IMR-90 (cell line): ENCODE data around the gene ARHGAP5. TPM values are rescaled to one million over a fixed set of nuclear protein-coding genes. Genes with fewer than 3 reads are reported as not detected.

Source experiments
- ATAC-seq: fragments of 200-7000 bp; cut with Tn5 transposase; 2 replicates; pipeline ENCODE4 v1.9.1; 2020; ENCODE audit warnings: low read depth, mild to moderate bottlenecking, moderate library complexity
- BruUV-seq: library from RNA; stranded (reverse); fragments of 400-500 nt; replicated peaks from 2 replicates; lab custom pipeline; 2021; lab: Mats Ljungman, UMichigan
- CTCF ChIA-PET: fragments of 300-600 bp; formaldehyde crosslinking; extraction: SDS; loops from one replicate; lab custom pipeline; 2021; ENCODE audit warnings: antibody characterized with exemption; lab: Yijun Ruan, JAX
- POLR2A ChIA-PET: fragments of 300-600 bp; sonication (Branson Sonifier 250); formaldehyde crosslinking; loops from one replicate; lab custom pipeline; 2022; ENCODE audit warnings: antibody characterized with exemption; ENCODE audit not compliant: unreplicated experiment; lab: Charles Lee
- DNase-seq: peaks from one replicate; pipeline ENCODE4 v3.0.0; 2013
- H2AFZ ChIP-seq: replicated peaks from 2 replicates; pipeline ENCODE3; 2013; ENCODE audit warnings: low read length, mild to moderate bottlenecking; ENCODE audit not compliant: poor library complexity
- H2AK5ac ChIP-seq: 2 replicates; pipeline ENCODE4 v1.6.1; 2013; ENCODE audit warnings: low read depth, low read length, inconsistent platforms
- H2AK9ac ChIP-seq: replicated peaks from 2 replicates; pipeline ENCODE3; 2013; ENCODE audit warnings: mild to moderate bottlenecking, low read depth, low read length, moderate library complexity; ENCODE audit not compliant: poor library complexity
- H2BK120ac ChIP-seq: 2 replicates; pipeline ENCODE4 v1.6.1; 2013; ENCODE audit warnings: low read depth, low read length, inconsistent platforms
- H2BK15ac ChIP-seq: 3 replicates; pipeline ENCODE4 v1.6.1; 2013; ENCODE audit warnings: low read depth, low read length, inconsistent platforms
- H2BK20ac ChIP-seq: 2 replicates; pipeline ENCODE4 v1.6.1; 2013; ENCODE audit warnings: low read depth, mild to moderate bottlenecking, inconsistent platforms, low read length, moderate library complexity
- H2BK5ac ChIP-seq: 2 replicates; pipeline ENCODE4 v1.6.1; 2013; ENCODE audit warnings: mild to moderate bottlenecking, low read depth, low read length, inconsistent platforms; ENCODE audit not compliant: poor library complexity, severe bottlenecking
- H3K14ac ChIP-seq: replicated peaks from 2 replicates; pipeline ENCODE4 v1.6.1; 2013; ENCODE audit warnings: low read depth, low read length, inconsistent platforms
- H3K18ac ChIP-seq: 2 replicates; pipeline ENCODE4 v1.6.1; 2013; ENCODE audit warnings: low read depth, low read length, control low read depth
- H3K23ac ChIP-seq: 2 replicates; pipeline ENCODE4 v1.6.1; 2013; ENCODE audit warnings: low read depth, low read length, inconsistent platforms
- H3K27ac ChIP-seq: 2 replicates; pipeline ENCODE4 v1.5.1; 2013; ENCODE audit warnings: mild to moderate bottlenecking, control low read depth, low read length; ENCODE audit not compliant: insufficient read depth
- H3K27me3 ChIP-seq: 2 replicates; pipeline ENCODE4 v1.6.1; 2013; ENCODE audit warnings: low read length; ENCODE audit not compliant: control insufficient read depth, insufficient read depth
- H3K36me3 ChIP-seq: 2 replicates; pipeline ENCODE4 v1.6.1; 2013; ENCODE audit warnings: low read length, mixed read lengths; ENCODE audit not compliant: control insufficient read depth, insufficient read depth
- H3K4ac ChIP-seq: 2 replicates; pipeline ENCODE4 v1.6.1; 2013; ENCODE audit warnings: low read depth, low read length, inconsistent platforms
- H3K4me1 ChIP-seq: 2 replicates; pipeline ENCODE4 v1.6.1; 2013; ENCODE audit warnings: low read length, mixed read lengths; ENCODE audit not compliant: control insufficient read depth, insufficient read depth
- H3K4me2 ChIP-seq: 2 replicates; pipeline ENCODE4 v1.6.1; 2013; ENCODE audit warnings: low read depth, mild to moderate bottlenecking, control low read depth, low read length, moderate library complexity
- H3K4me3 ChIP-seq: 2 replicates; pipeline ENCODE4 v1.5.1; 2013; ENCODE audit warnings: low read depth, mild to moderate bottlenecking, control low read depth, low read length, moderate library complexity; ENCODE audit not compliant: insufficient read depth
- H3K56ac ChIP-seq: 2 replicates; pipeline ENCODE4 v1.6.1; 2013; ENCODE audit warnings: low read length, inconsistent platforms; ENCODE audit not compliant: insufficient read depth; ENCODE audit errors: extremely low read depth
- H3K79me1 ChIP-seq, 2 experiments: 2 replicates each; pipeline ENCODE4 v1.6.1; 2013; ENCODE audit warnings: low read length in 2 of 2, inconsistent platforms in 1 of 2, low read depth in 1 of 2
- H3K9ac ChIP-seq: 2 replicates; pipeline ENCODE4 v1.6.1; 2013; ENCODE audit warnings: low read depth, low read length, control low read depth
- H3K9me1 ChIP-seq: 2 replicates; pipeline ENCODE4 v1.6.1; 2013; ENCODE audit warnings: low read length, inconsistent platforms; ENCODE audit not compliant: insufficient read depth
- H3K9me3 ChIP-seq: 2 replicates; pipeline ENCODE4 v1.6.1; 2013; ENCODE audit warnings: low read length; ENCODE audit not compliant: control insufficient read depth, insufficient read depth
- H4K20me1 ChIP-seq: 2 replicates; pipeline ENCODE4 v1.6.1; 2013; ENCODE audit warnings: low read length, inconsistent platforms; ENCODE audit not compliant: insufficient read depth
- H4K5ac ChIP-seq: 2 replicates; pipeline ENCODE4 v1.6.1; 2013; ENCODE audit warnings: mild to moderate bottlenecking, low read depth, low read length, control low read depth
- H4K8ac ChIP-seq, 2 experiments: 2 replicates each; pipeline ENCODE4 v1.6.1; 2013; ENCODE audit warnings: low read depth in 2 of 2, low read length in 2 of 2, control low read depth in 1 of 2, inconsistent platforms in 1 of 2
- H4K91ac ChIP-seq: 2 replicates; pipeline ENCODE4 v1.6.1; 2013; ENCODE audit warnings: low read depth, low read length, inconsistent platforms; ENCODE audit not compliant: insufficient read depth
- BHLHE40 ChIP-seq: fragments of 150-350 bp; IDR thresholded peaks from 2 replicates; pipeline ENCODE4 v1.6.1; 2016; ENCODE audit warnings: mild to moderate bottlenecking, low read depth, low read length
- CEBPB ChIP-seq: IDR thresholded peaks from 2 replicates; pipeline ENCODE4 v1.6.1; 2012; ENCODE audit warnings: low read depth, low read length, improper control_type of control experiment
- CHD1 ChIP-seq: IDR thresholded peaks from 2 replicates; pipeline ENCODE4 v1.6.1; 2012; ENCODE audit warnings: low read depth, low read length, improper control_type of control experiment
- CTCF ChIP-seq: conservative IDR thresholded peaks from 2 replicates; pipeline ENCODE4 v1.5.1; 2012; ENCODE audit warnings: mild to moderate bottlenecking, low read depth, low read length, improper control_type of control experiment
- ELK1 ChIP-seq: fragments of 150-350 bp; IDR thresholded peaks from 2 replicates; pipeline ENCODE4 v1.6.1; 2016; ENCODE audit warnings: low read depth, mild to moderate bottlenecking, low read length, moderate library complexity, borderline replicate concordance
- FOS ChIP-seq: fragments of 150-350 bp; IDR thresholded peaks from 2 replicates; pipeline ENCODE4 v1.6.1; 2016; ENCODE audit warnings: low read depth, low read length
- MAFK ChIP-seq: IDR thresholded peaks from 2 replicates; pipeline ENCODE4 v1.6.1; 2012; ENCODE audit warnings: low read depth, low read length, improper control_type of control experiment
- MAZ ChIP-seq: IDR thresholded peaks from 2 replicates; pipeline ENCODE4 v1.6.1; 2012; ENCODE audit warnings: low read depth, mild to moderate bottlenecking, low read length, improper control_type of control experiment, moderate library complexity, borderline replicate concordance
- MXI1 ChIP-seq: IDR thresholded peaks from 2 replicates; pipeline ENCODE4 v1.6.1; 2012; ENCODE audit warnings: low read depth, mild to moderate bottlenecking, low read length, moderate library complexity, borderline replicate concordance
- NFE2L2 ChIP-seq: fragments of 150-350 bp; IDR thresholded peaks from 2 replicates; pipeline ENCODE4 v1.6.1; 2016; ENCODE audit warnings: low read depth, mild to moderate bottlenecking, low read length
- POLR2A ChIP-seq: IDR thresholded peaks from 2 replicates; pipeline ENCODE4 v1.6.1; 2012; ENCODE audit warnings: mild to moderate bottlenecking, low read depth, low read length
- RAD21 ChIP-seq: IDR thresholded peaks from 2 replicates; pipeline ENCODE4 v1.6.1; 2012; ENCODE audit warnings: low read length, improper control_type of control experiment
- RCOR1 ChIP-seq: IDR thresholded peaks from 2 replicates; pipeline ENCODE4 v1.6.1; 2012; ENCODE audit warnings: mild to moderate bottlenecking, low read length, improper control_type of control experiment; ENCODE audit not compliant: insufficient replicate concordance
- RFX5 ChIP-seq: IDR thresholded peaks from 2 replicates; pipeline ENCODE4 v1.8.0; 2012; ENCODE audit warnings: low read depth, mild to moderate bottlenecking, low read length, moderate library complexity
- SMC3 ChIP-seq: fragments of 150-350 bp; IDR thresholded peaks from 2 replicates; pipeline ENCODE4 v1.6.1; 2016; ENCODE audit warnings: low read depth, mild to moderate bottlenecking, antibody characterized with exemption, low read length, moderate library complexity
- USF2 ChIP-seq: fragments of 150-350 bp; IDR thresholded peaks from 2 replicates; pipeline ENCODE4 v1.6.1; 2017; ENCODE audit warnings: mild to moderate bottlenecking, antibody characterized with exemption, low read length, low read depth
- WGBS, 2 experiments: methylation state at CpG; one replicate each; pipeline versions ENCODE4 v1.1.5 to v1.1.7; 2013; ENCODE audit warnings: missing lambda C conversion rate in 2 of 2; ENCODE audit not compliant: insufficient read length in 1 of 2; ENCODE audit errors: extremely low coverage in 2 of 2; 5-methylcytosine and 5-hydroxymethylcytosine counted together
- dilution Hi-C: fragments of 300-500 bp; cut with HindIII; formaldehyde crosslinking; loops from one replicate; pipeline ENCODE4 v1.14.3; 2018; ENCODE audit warnings: low sequenced_read_pairs; ENCODE audit not compliant: unreplicated experiment
- in situ Hi-C: fragments of 300-500 bp; cut with MboI; formaldehyde crosslinking; loops from 3 replicates; pipeline ENCODE4 v1.14.3; 2019; ENCODE audit warnings: low sequenced_read_pairs, inconsistent platforms, mixed read lengths
- intact Hi-C: fragments of 100-400 bp; cut with micrococcal nuclease; formaldehyde crosslinking; loops from 2 replicates; pipeline ENCODE4 v1.10.0; 2022
- polyA plus RNA-seq, 3 experiments: library from polyadenylated mRNA; depleted of rRNA; stranded (reverse); fragments of >200 nt; gene quantifications; 2 replicates each; pipeline ENCODE4 v1.2.3, GENCODE V29; 2012; ENCODE audit warnings: low replicate concordance in 1 of 3
- total RNA-seq: library from RNA; depleted of rRNA; stranded (reverse); fragments of >200 nt; gene quantifications from 2 replicates; pipeline ENCODE4 v1.2.3, GENCODE V29; 2012

The ARHGAP5 gene
- total and polyA plus RNA-seq, 2 of the 4 experiments (the other 2 are of a cell fraction), result 7.4 to 45.3 TPM

- Histone ChIP-seq H3K9ac (no peak overlapping the region), H3K23ac (no peak overlapping the region), H3K14ac (no peak overlapping the region), H3K9me3 (no peaks in the 10 kb centered on the region), H4K5ac (no peak overlapping the region), H3K79me1 (peaks cover 18 to 42% of the 10 kb centered on the region in 2 experiments), H2BK120ac (no peak overlapping the region), H3K4me1 (peaks cover 7% of the 10 kb centered on the region), H3K27ac (no peak overlapping the region), H4K8ac (no peak overlapping the region), H3K27me3 (no peaks in the 10 kb centered on the region), H2BK20ac (no peak overlapping the region), H4K91ac (no peak overlapping the region), H3K18ac (no peak overlapping the region), H2BK5ac (no peak overlapping the region), H2AK5ac (no peak overlapping the region), H2AFZ (no peak overlapping the region), H3K4me2 (no peak overlapping the region; the same call in 1 of the 2 replicates), H3K56ac (no peak overlapping the region), H3K9me1 (peaks cover 6% of the 10 kb centered on the region; the same call in 1 of the 2 replicates), H2BK15ac (no peak overlapping the region), H2AK9ac (no peak overlapping the region), H3K4me3 (no peak overlapping the region), H3K4ac (no peak overlapping the region), H4K20me1 (peaks cover 18% of the 10 kb centered on the region; the same call in 1 of the 2 replicates), H3K36me3 (peaks cover 7% of the 10 kb centered on the region; the same call in 1 of the 2 replicates)
- TF ChIP-seq CTCF (no peak), ELK1 (no peak), MAFK (no peak), RCOR1 (no peak), RAD21 (no peak), POLR2A (no peak), SMC3 (no peak), MAZ (no peak), FOS (no peak), BHLHE40 (no peak), USF2 (no peak), MXI1 (no peak), CHD1 (no peak), CEBPB (no peak), NFE2L2 (no peak), RFX5 (no peak)
- ChIA-PET CTCF (no interaction called here), POLR2A (no interaction called here)
- intact Hi-C loops, result no loop called here
- no CpG with 5 or more reads among the region's 1 CpG for WGBS, 2 experiments
- no TSS peak for BruUV-seq
- DNase-seq (no peak), ATAC-seq (no peak; the same call in 1 of the 2 replicates)
- dilution Hi-C loops, result no loop called here
- in situ Hi-C loops, result no loop called here
Measured at GRCh38 chr14:32128703-32129102, 51.6 kb downstream of the ARHGAP5 start.
